H9 (cell line): Measurements from ENCODE around the gene NKIRAS1. TPM values are rescaled to one million over a fixed set of nuclear protein-coding genes. Genes with fewer than 3 reads are reported as not detected.

ENCODE experiments used
- DNase-seq: peaks from one replicate; pipeline ENCODE4 v3.0.0-alpha.2; 2017
- H2AFZ ChIP-seq: one replicate; pipeline ENCODE4 v1.6.1; 2013; ENCODE audit warnings: mild to moderate bottlenecking, low read length, control low read depth, moderate library complexity
- H2AK5ac ChIP-seq: 2 replicates; pipeline ENCODE4 v1.6.1; 2013; ENCODE audit warnings: low read length, control low read depth, mixed read lengths; ENCODE audit not compliant: insufficient read length
- H2BK120ac ChIP-seq: one replicate; pipeline ENCODE4 v1.6.1; 2013; ENCODE audit warnings: low read depth, mild to moderate bottlenecking, low read length, control low read depth, inconsistent platforms; ENCODE audit not compliant: poor library complexity, severe bottlenecking
- H2BK12ac ChIP-seq: 2 replicates; pipeline ENCODE4 v1.6.1; 2013; ENCODE audit warnings: low read length, control low read depth, mixed read lengths, low read depth; ENCODE audit not compliant: insufficient read length
- H2BK15ac ChIP-seq: 2 replicates; pipeline ENCODE4 v1.6.1; 2013; ENCODE audit warnings: low read depth, low read length, control low read depth
- H2BK20ac ChIP-seq: one replicate; pipeline ENCODE4 v1.6.1; 2013; ENCODE audit warnings: low read depth, mild to moderate bottlenecking, low read length, control low read depth, inconsistent platforms; ENCODE audit not compliant: poor library complexity, severe bottlenecking
- H2BK5ac ChIP-seq: 2 replicates; pipeline ENCODE4 v1.6.1; 2013; ENCODE audit warnings: low read length, control low read depth, mixed read lengths; ENCODE audit not compliant: insufficient read length
- H3K14ac ChIP-seq: 2 replicates; pipeline ENCODE4 v1.6.1; 2013; ENCODE audit warnings: low read length, control low read depth; ENCODE audit not compliant: insufficient read depth
- H3K18ac ChIP-seq: 2 replicates; pipeline ENCODE4 v1.6.1; 2013; ENCODE audit warnings: low read depth, mild to moderate bottlenecking, mixed read lengths, low read length, control low read depth; ENCODE audit not compliant: insufficient read length
- H3K23ac ChIP-seq: 2 replicates; pipeline ENCODE4 v1.6.1; 2013; ENCODE audit warnings: low read length, control low read depth, mixed read lengths, low read depth; ENCODE audit not compliant: insufficient read length
- H3K23me2 ChIP-seq: 2 replicates; pipeline ENCODE4 v1.6.1; 2013; ENCODE audit warnings: low read depth, mild to moderate bottlenecking, mixed read lengths, low read length, control low read depth; ENCODE audit not compliant: insufficient read length, poor library complexity, severe bottlenecking
- H3K27ac ChIP-seq: 2 replicates; pipeline ENCODE4 v1.5.1; 2013; ENCODE audit warnings: low read length, control low read depth, mixed read lengths, low read depth; ENCODE audit not compliant: insufficient read length
- H3K27me3 ChIP-seq: 2 replicates; pipeline ENCODE4 v1.6.1; 2013; ENCODE audit warnings: low read length, control low read depth, inconsistent platforms; ENCODE audit not compliant: insufficient read depth
- H3K4ac ChIP-seq: 2 replicates; pipeline ENCODE4 v1.6.1; 2013; ENCODE audit warnings: low read depth, mild to moderate bottlenecking, control low read depth, inconsistent platforms, low read length, moderate library complexity
- H3K4me1 ChIP-seq: 2 replicates; pipeline ENCODE4 v1.6.1; 2013; ENCODE audit warnings: low read length, control low read depth, inconsistent platforms; ENCODE audit not compliant: insufficient read depth
- H3K4me2 ChIP-seq: 2 replicates; pipeline ENCODE4 v1.6.1; 2013; ENCODE audit warnings: low read length, control low read depth, mixed read lengths; ENCODE audit not compliant: insufficient read length, insufficient read depth
- H3K56ac ChIP-seq: 2 replicates; pipeline ENCODE4 v1.6.1; 2013; ENCODE audit warnings: low read depth, mild to moderate bottlenecking, mixed read lengths, low read length, control low read depth; ENCODE audit not compliant: insufficient read length
- H3K79me1 ChIP-seq: 2 replicates; pipeline ENCODE4 v1.6.1; 2013; ENCODE audit warnings: low read depth, mild to moderate bottlenecking, moderate library complexity, low read length, control low read depth, inconsistent platforms; ENCODE audit not compliant: insufficient read depth, poor library complexity, severe bottlenecking
- H3K79me2 ChIP-seq: 2 replicates; pipeline ENCODE4 v1.6.1; 2013; ENCODE audit warnings: low read length, control low read depth, inconsistent platforms; ENCODE audit not compliant: insufficient read depth
- H3K9ac ChIP-seq: 2 replicates; pipeline ENCODE4 v1.6.1; 2013; ENCODE audit warnings: low read length, control low read depth, mixed read lengths; ENCODE audit not compliant: insufficient read length; ENCODE audit errors: extremely low read depth
- H3K9me3 ChIP-seq: one replicate; pipeline ENCODE4 v1.6.1; 2013; ENCODE audit warnings: low read depth, low read length, inconsistent platforms; ENCODE audit not compliant: control insufficient read depth
- H3T11ph ChIP-seq: one replicate; pipeline ENCODE4 v1.6.1; 2013; ENCODE audit warnings: mild to moderate bottlenecking, low read length, control low read depth, inconsistent platforms
- H4K20me1 ChIP-seq: one replicate; pipeline ENCODE4 v1.6.1; 2013; ENCODE audit not compliant: control insufficient read depth, insufficient read length, insufficient read depth
- H4K5ac ChIP-seq: 2 replicates; pipeline ENCODE4 v1.6.1; 2013; ENCODE audit warnings: low read depth, mild to moderate bottlenecking, mixed read lengths, low read length, control low read depth; ENCODE audit not compliant: insufficient read length
- H4K8ac ChIP-seq: replicated peaks from 2 replicates; pipeline ENCODE4 v1.6.1; 2013; ENCODE audit warnings: low read length, control low read depth, mixed read lengths, low read depth; ENCODE audit not compliant: insufficient read length
- H4K91ac ChIP-seq: 2 replicates; pipeline ENCODE4 v1.6.1; 2013; ENCODE audit warnings: low read depth, mild to moderate bottlenecking, moderate library complexity, mixed read lengths, low read length, control low read depth; ENCODE audit not compliant: insufficient read length
- H3K27ac Mint-ChIP-seq, 3 experiments: 2 replicates in 2 of 3; 3 replicates in 1 of 3; pipeline ENCODE4 v1.8.0; 2020 to 2021; ENCODE audit warnings: mixed read lengths in 3 of 3, mild to moderate bottlenecking in 1 of 3, moderate library complexity in 1 of 3
- H3K27me3 Mint-ChIP-seq: 2 replicates; pipeline ENCODE4 v1.8.0; 2021; ENCODE audit warnings: low read depth, mild to moderate bottlenecking, moderate library complexity, mixed read lengths
- H3K36me3 Mint-ChIP-seq, 3 experiments: 2 replicates in 2 of 3; 3 replicates in 1 of 3; pipeline ENCODE4 v1.8.0; 2020 to 2021; ENCODE audit warnings: low read depth in 3 of 3, mixed read lengths in 3 of 3; ENCODE audit not compliant: insufficient read depth in 1 of 3
- H3K4me1 Mint-ChIP-seq, 2 experiments: 2 replicates each; pipeline ENCODE4 v1.8.0; 2020; ENCODE audit warnings: mixed read lengths in 2 of 2
- H3K4me3 Mint-ChIP-seq, 2 experiments: 2 replicates in 1 of 2; 3 replicates in 1 of 2; pipeline ENCODE4 v1.8.0; 2020 to 2021; ENCODE audit warnings: mild to moderate bottlenecking in 2 of 2, mixed read lengths in 2 of 2, moderate library complexity in 1 of 2
- H3K9me3 Mint-ChIP-seq, 2 experiments: 2 replicates in 1 of 2; 3 replicates in 1 of 2; pipeline ENCODE4 v1.8.0; 2020; ENCODE audit warnings: mild to moderate bottlenecking in 2 of 2, mixed read lengths in 2 of 2, moderate library complexity in 1 of 2
- CTCF ChIP-seq: fragments of 200-600 bp; sonication (generic); conservative IDR thresholded peaks from 3 replicates; pipeline ENCODE4 v1.8.0; 2021; ENCODE audit warnings: antibody characterized with exemption, mild to moderate bottlenecking
- WGBS: extraction: QIAGEN DNeasy Blood & Tissue Kit; methylation state at CpG from one replicate; pipeline ENCODE4 v1.1.7; 2013; ENCODE audit warnings: missing lambda C conversion rate, low lambda C conversion rate, mixed read lengths; ENCODE audit not compliant: insufficient read length; ENCODE audit errors: extremely low coverage; 5-methylcytosine and 5-hydroxymethylcytosine counted together
- total RNA-seq: library from RNA; stranded (reverse); gene quantifications from 2 replicates; pipeline ENCODE4 v1.2.1, GENCODE V29; 2021

NKIRAS1 gene
- total RNA-seq, 1 experiment from 2014 or later: 6.1 TPM

GRCh38 chr3:23861689-23862088 lies 55.1 kb downstream of the NKIRAS1 start:
- H3K4me3 Mint-ChIP-seq: no peak overlapping the region
- Histone ChIP-seq H2BK15ac (no peak overlapping the region), H2BK120ac (no peak overlapping the region), H2BK12ac (no peak overlapping the region), H4K8ac (no peak overlapping the region), H3K23ac (no peak overlapping the region), H3K79me1 (peaks cover 7% of the 10 kb centered on the region), H3K23me2 (no peaks in the 10 kb centered on the region), H3K9ac (no peak overlapping the region), H3K18ac (no peak overlapping the region), H4K5ac (no peak overlapping the region), H4K91ac (no peak overlapping the region), H2BK5ac (no peak overlapping the region), H2BK20ac (no peak overlapping the region), H3K56ac (no peak overlapping the region), H4K20me1 (no peaks in the 10 kb centered on the region), H3K14ac (no peak overlapping the region), H3T11ph (no peak overlapping the region), H3K27ac (no peak overlapping the region), H2AK5ac (no peak overlapping the region), H3K4ac (no peak overlapping the region), H3K4me1 (peaks cover 12% of the 10 kb centered on the region; the same call in 1 of the 2 replicates), H3K4me2 (no peak overlapping the region), H3K79me2 (peaks cover 12% of the 10 kb centered on the region; the same call in 1 of the 2 replicates), H2AFZ (no peak overlapping the region), H3K27me3 (no peaks in the 10 kb centered on the region), H3K9me3 (no peaks in the 10 kb centered on the region)
- peaks cover 3 to 12% (median 11%) of the 10 kb centered on the region in 3 experiments; a peak in 5 of 7 replicates for H3K36me3 Mint-ChIP-seq
- H3K27me3 Mint-ChIP-seq: no peaks in the 10 kb centered on the region
- WGBS: no CpG with 5 or more reads among the region's 9 CpGs
- H3K9me3 Mint-ChIP-seq: no peaks in the 10 kb centered on the region
- H3K27ac Mint-ChIP-seq: no peak overlapping the region; a peak in 1 of 7 replicates
- no peak for DNase-seq
- H3K4me1 Mint-ChIP-seq: peaks cover 43 to 56% of the 10 kb centered on the region in 2 experiments
- TF ChIP-seq CTCF: no peak
